Activated CD4-positive, alpha-beta T cell treated with anti-CD3 and anti-CD28 coated beads, Interleukin-2, Interleukin-4, amounts not matched to agents 100 ng/mL and 50 ng/mL, durations not matched to agents 16 hours and 8 hours (primary cell): ENCODE results near the gene SOX9.
"Not testable (repeated sequence)": the region's sequence is repeated elsewhere in the genome, so short reads cannot be mapped to it uniquely, and the experiment has no call there.

ENCODE experiments used
- DNase-seq: peaks from one replicate; pipeline ENCODE4 v3.0.0-alpha.2; 2020; ENCODE audit warnings: low spot score

Gene SOX9

DNA sequence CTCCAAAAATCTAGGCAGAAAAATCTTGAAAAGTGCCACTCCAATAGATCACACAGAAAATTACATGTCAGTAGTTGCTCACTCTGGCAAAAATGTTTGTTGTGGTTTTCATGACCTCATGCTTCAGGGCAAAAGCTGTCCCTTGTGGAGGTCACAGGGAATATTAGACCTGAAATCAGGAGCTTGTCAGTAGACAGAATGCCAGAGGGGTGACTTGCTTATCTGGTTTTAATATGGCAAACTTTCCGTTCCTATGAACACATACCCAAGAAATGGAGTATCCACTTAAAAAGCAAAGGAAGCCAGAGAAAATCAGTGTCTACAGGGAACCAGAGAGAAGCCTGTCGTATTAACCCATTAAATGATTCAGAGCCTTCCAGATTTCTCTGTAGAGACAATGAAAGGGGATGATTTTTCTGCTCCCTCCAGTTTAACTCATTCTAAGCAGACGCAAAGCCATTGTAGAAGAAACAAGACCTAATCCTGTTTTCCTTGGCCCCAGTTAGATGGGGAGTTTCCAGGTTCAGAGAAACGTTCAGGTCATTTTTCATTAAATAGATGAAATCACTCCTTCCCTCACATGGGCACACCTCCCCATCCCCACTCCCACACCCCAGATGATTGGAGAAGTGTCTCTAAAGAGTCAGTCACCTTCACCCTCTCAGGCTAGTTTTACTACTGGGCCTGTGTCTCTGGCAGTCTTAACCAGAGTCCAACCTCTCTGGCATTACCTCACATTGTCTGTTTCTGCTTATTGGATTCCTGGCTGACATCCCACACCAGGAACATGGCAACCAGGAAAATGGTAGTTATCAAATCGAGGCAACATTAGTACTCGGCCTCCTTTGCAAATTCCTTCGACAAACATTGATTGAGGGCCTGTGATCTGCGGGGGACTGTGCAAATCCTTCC lies 6.0 kb downstream of the SOX9 start:
- no peak for DNase-seq

DNA sequence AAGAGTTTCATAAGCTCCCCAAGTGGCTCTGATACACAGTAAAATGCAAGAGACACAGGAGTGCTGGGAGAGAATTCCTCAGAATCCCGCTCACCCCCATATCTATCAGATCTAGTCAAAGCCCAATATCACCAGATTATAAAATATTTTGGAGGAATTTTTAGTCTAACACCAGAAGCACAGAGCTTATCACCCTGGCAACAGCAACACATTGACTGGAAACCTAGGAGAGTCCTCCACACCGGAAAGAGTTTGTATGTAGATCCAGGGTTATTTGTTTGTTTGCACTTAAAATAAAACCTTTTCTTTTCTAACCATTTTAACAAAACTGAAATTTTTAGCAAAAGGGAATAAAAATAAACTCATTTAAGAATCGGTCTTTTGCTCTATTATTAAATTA lies 7.2 kb downstream of the SOX9 start:
- DNase-seq, result no peak

DNA sequence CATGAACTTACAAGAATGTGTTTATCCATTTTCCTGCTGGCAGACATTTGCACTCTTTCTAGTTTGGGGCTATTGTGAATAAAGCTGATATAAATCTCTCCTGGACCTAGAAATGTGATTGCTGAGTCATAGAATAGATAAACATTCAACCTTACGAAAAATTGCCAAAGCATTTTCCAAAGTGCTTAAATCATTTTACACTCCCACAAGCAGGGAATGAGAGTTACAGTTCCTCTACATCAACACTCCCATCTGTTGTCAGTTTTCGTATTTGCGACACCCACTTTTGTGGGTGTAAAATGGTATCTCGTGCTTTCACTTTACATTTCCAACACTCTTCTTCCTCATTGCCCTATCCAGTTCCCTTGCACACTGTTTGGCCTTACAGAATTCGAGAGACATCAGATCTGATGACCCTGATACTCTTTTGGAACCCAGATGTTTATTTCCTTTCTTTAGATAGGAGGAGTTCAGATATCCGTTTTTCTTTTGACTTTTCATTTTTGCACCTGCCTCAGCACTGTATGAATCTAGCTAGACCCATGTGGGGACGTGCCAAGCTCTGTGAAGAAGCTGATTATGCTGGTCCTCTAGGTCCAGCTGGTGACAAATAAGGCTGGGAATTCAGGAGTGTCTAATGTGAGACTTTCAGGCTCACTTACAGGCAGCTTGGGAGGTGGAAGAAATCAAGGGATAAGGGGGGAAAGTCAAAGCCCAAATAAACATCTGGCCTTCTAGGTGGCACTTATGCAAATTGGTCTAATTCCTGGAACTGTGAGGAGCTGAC lies 14.0 kb downstream of the SOX9 start:
- DNase-seq, result no peak

DNA sequence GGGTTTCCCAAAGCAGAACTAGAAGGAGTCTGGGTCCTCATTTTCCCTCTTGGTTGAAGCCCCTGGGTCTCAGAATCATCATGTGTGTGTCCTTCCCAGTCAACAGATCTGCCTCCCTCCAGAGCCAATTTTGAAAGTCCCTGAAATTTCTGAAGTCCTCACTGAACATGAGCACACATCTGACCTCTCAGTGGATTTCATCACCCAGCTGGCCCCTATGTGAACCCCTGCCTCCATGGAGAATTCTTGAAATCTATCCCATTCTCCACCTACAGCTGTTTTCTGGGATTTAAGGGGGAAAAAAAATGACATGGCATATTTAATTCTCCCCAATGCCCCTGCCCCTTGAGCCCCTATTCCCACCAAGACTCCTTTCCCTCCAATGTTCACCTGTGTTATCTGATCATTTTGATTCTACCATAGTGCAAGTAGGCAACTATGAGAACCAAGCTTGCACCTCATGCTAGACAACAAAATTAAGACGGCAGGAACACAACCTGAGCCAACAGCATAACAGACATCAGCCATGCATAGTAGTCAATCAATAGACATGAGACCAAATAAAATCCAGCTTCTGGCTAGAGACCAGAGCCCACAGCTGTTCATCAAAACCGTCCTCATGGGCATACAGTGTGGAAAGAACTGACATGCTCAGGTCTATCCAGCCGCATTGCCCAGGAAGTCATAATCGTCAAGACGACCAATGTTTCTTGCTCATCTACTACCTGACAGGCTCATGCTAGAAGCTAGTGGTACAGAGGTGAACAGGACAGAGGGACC lies 14.9 kb downstream of the SOX9 start:
- DNase-seq, result no peak

DNA sequence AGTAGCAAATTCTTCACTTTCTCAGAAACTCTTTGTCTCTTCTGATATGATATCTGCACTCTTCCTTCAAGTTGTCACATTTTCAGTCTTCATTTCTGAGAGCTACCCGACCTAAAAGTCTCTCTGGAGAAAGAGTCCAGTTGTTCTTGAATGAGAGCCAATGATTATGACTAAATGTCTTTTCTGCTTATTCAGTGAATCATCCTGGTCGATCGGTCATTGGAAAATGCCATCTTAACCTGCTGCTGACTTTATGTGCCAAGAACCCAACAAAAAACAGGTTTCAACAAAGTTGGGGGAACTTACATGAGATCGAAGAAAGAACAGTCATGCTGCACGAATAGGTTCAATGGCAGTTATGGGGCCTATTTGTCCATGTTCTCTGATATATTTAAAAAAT lies 15.9 kb downstream of the SOX9 start:
- no peak for DNase-seq

DNA sequence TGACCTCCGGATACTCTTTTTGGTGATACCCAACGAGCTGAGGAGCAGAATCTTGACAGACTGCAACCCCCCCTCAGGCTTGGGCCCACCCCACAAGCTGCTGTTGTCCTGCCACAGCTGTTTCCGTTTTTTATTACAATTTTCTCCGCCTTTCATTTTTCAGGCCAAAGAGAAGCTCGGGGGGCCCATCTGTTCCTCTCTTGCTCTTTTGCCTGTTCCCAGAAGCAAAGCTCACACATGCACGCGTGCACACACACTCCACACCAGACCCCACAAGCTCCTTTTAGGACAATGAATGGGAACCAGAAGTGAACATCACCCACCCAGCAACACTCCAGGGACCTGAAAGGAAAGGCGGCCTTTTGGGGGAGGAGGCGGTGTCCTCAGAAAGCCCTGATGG lies 16.3 kb downstream of the SOX9 start:
- no peak for DNase-seq

DNA sequence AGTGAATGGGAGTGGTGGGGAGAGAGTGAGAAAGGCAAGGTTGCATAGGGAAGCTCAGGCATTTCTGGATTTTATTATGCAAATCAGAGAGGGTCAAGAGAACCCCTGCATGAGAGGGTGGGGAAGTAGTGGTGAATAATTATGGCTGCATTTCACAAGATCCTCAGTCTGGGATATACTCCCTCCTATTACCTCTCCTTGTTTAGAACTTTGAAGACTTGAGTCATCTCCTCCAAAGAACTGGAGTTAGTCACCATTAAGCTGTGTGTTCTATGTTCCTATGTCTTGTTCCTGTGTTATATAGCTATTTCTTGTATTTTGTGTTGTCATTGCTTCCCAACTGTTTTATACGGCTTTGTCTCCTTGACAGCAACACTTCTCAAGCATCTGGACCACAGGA lies 18.4 kb downstream of the SOX9 start:
- no peak for DNase-seq

DNA sequence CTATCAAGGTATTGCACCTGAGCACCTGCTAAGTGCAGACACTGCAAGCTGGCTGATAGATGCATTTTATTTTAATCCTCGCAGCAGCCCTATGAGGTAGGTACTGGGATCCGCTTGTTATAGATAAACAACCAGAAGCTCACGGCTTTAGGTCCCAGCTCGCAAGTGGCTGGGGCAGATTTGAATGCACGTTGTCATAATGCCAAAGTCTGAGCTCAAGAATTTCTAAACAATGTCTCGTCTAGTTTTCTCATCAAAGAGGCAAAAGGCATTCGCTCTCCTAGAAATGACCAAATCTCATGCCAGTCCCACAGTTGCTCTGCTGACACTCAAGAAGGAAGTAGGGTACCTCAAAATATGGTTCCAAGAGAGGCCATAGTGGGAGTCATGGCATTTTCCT lies 20.5 kb downstream of the SOX9 start:
- DNase-seq, result no peak

DNA sequence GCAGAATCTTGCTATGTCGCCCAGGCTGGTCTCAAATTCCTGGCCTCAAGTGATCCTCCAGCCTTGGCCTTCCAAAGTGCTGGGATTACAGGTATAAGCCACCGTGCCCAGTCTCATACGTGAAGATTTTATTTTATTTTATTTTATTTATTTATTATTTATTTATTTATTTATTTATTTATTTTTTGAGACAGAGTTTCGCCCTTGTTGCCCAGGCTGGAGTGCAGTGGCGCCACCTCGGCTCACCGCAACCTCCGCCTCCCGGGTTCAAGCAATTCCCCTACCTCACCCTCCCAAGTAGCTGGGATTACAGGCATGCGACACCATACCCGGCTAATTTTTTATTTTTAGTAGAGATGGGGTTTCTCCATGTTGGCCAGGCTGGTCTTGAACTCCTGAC lies 21.3 kb downstream of the SOX9 start:
- not testable (repeated sequence) for DNase-seq

DNA sequence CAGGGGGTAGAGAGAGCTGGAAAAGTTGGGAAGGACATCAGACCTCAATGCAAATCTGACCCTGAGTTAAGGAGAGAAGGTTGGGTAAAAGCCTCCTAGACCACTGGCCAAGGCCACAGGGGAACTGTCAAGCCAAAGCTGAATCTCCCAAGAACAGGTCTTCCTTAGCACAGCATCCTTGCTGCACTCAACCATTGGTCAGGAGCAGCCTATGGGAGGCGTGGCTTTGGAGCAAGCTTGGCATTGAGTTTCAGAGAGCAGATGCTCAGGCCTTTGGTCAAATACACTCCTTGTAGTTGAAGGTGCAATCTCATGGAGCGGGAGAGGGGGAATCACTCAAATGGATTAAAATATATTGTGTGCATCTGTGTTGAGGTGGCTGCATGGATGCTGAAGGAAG lies 21.8 kb downstream of the SOX9 start:
- DNase-seq, result no peak

DNA sequence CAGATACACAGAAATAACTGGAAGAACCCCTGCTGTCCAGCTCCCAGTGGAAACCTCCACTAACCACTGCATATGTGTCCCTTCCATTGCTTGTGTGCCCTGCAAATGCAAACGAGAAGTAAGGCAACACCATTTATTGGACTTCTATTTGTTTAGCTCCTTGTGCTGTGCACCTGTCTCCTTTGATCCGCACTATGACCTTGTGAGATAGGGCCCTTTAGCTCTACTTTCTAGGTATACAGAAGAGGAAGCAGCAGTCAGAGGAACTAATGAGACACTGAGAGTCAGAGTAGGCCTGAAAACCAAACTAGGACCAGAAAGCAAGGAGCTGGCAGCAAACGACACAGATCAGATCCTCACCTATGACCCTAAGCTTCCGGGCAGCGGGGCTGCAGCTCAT lies 22.4 kb downstream of the SOX9 start:
- DNase-seq, result no peak

DNA sequence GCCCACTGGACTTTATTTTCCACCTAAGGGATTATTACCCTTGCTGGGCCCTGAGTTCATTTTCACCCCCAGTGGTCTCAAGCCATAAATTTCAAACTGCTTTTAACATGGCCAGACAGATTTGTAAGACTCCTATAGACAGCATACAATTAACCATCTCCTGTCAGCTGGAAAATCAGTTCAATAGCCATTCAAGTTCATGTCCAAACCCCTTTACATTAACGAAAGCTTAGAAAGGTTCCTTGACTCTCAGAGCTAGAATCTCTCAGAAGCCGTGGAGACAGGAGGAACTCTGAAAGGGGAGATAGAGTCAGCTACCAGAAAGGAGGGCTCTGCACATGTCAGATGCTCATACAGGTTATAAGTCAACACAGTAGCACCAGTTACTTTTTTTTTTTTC lies 23.3 kb downstream of the SOX9 start:
- no peak for DNase-seq

DNA sequence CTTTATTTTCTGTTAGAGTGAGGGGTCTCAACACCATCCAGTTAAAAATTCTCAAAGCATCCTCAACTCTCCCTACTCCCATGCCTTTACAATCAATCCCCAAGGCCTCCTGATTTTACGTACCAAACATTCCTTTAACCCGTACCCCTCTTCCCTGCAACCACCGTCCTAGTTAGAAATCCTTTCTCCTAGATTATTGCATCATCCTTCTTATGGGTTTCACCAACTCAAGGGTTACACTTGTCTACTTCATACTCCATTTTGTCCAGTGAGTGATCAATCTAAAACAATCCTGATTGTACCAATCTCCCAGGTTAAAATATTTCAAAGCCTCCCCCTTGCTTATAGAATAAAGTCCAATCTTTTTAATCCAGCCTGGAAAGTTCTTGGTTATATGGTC lies 24.7 kb downstream of the SOX9 start:
- DNase-seq, result no peak

DNA sequence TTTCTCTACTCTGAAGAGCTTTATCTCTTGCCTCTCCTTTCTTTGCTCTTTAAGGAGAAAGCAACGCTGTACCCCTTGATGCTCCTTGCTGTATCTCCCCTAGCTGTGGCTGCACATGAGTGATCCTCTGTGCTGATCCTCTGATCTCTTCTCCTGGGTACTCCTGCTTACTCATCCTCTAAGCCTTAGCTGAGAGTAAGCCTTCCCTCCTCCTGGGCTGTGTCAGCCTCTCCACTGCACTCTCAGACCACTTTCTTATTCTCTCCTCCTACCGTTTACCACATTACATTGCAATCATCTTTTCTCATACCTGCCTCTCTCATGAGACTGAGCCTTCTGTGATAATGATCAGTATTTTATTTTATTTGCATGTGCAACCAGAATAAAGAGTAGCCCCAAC lies 25.1 kb downstream of the SOX9 start:
- DNase-seq, result no peak

DNA sequence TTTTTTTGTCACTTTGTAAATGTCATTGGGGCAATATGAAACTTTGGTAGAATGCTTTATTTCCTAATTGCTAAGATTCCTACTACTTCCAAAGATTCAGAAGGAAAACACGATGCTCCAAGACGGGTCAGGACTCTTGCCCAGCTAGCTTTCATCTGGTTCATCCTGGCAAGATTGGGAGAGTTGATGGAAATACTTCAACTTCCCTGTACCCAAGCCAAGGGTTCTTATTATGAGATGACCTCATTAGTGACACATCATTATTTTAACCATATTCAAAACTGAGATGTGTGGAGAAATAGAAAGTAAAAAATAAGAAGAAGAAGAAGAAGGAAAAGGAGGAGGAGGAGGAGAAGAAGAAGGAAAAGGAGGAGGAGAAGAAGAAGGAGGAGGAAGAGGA lies 25.6 kb downstream of the SOX9 start:
- DNase-seq, result no peak

DNA sequence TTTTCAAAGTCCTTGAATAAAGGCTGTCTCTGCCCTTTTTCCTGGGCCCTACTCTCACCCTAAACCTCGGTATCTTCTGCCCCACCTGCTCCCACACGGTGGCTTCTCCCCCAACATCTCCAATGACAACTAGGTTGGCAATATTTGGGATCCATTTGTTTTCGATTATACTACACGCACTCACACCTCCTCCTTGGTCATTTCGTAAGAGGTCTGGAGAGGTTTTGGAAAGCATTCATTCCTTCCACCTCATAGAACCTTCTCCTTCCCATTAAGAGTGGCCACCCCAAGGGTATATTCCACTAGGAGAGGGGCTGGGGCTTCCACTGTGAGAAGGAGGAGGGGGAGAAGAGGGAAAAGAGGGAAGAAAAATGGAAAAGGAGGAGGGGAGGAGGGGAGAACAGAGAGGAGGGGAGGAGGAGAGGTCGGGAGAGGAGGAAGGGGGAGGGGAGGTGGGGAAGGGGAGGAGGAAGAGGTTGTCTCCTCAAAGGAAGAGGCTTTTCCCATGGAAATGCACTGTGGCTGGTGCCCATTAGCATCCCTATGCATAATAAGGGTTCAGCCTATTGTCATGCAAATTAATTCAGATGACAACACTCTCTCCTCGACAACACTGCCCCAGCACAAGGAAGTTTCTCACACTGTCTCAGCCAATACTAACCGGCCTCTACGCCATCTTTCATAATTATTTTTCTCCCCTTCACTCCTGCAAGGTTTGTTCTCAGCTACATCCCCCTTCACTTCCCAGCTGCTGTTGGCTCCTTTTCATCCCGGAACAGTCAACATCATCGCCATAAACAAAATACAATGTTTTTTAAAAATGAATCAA lies 30.0 kb downstream of the SOX9 start:
- DNase-seq, result no peak

DNA sequence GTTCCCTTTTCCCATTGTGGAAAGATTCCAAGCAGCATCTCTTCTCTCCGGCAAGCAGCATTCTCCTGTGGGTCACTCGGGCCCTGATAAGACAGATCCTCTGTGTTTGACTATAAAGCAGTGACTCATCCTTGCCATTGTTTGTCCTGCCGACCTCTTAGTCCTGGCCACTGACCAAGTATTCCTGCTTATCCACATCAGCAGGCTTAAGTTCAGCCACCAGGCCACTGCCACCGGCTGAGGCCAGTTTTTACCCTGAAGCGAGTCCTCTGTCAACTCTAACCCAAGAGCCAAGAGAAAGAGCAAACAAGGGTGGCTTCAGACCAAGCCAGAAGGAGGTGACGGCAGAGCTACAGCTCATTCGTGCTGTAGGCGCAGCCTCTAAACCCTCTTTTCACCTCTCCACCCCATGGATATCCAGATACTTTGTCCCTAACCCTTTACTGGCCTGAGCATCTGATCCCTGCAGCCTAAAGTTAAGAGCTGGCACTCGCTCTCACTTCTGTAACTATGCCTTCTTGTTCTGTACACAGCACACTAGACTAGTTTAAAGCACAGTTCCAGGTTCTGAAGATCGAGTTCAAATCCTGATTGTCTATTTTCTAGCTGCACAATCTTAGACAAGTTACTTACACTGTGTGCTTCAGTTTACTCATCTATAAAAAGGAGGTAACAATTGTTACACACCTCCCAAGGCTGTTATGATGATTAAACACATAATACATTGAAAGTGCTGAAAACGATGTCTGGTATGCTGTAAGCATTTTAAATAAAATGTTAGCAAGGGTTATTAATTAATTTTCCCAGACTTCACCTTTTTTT lies 31.0 kb downstream of the SOX9 start:
- DNase-seq, result no peak

DNA sequence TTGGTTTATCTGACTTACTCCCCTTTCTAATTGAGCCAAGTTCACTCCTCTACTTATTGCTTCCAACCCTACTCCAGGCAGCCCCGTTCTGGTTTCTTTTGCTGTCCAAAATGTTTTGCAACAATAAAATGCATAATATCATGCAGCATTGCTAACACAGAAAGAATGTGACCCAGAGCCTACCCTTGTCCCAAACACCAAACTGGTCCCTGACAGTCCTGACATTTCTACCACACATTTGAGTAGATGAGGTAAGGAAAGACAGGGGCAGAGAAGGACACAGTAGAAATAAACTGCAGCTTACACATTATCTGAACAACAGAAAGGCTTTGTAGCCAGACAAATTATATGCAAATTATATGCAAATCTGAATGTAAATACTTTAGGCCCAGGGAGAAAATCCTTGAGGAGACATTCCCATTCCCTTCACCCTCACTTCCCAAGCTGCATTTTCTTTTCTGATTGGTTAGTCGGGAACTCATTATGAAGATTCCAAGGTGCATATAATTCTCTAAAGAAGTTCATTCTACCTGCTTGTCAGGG lies 31.6 kb downstream of the SOX9 start:
- DNase-seq, result no peak

DNA sequence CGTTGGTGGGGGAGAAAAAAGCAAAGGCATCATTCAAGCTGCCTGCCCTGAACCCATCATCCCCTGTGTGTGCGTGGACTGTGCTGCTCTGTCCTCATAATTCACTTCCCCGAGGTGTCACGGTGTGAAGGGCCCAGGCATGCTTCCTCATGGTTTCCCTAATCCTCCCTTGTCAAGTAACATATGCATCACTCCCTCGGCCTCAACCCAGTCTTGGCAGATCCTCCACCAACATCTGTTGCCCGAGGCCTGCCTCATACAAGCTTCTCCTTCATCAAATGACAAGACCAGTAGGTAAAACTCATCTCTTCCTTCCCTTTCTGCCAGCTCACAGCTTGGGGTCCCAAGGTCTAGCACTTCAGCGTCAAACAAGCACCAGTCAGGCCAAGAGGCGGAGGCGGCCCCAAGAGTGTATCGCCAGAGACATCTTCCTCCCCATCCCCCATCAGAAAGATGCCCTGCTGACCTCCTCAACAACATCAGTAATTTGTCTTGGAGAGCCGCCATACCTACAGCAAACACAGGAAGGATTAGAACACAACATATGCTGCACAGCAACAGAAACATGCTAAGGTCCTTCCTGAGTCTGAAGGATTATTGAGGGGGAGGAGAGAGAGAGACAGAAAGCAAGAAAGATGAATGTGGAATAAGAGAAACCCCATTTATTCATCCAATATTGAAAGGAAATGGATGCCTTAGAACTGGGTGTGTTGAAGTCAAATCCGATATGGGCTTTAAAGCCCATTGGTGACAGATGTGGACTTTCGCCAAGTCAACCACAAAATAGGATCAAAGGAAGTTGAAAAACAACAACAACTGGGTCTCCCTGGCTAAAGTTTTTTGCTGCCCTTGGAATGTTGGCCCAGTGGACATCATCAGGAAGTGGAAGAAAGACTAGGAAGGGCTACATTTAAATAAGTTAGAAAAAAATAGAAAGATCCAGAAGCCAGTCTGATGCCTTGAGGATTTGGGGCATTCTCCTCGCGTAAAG lies 38.4 kb downstream of the SOX9 start:
- no peak for DNase-seq
